Activated CD8-positive, alpha-beta T cell treated with anti-CD3 and anti-CD28 coated beads, Interleukin-2, amount 10 ng/mL, durations not matched to agents 7 days and 5 days (primary cell): Measurements from ENCODE around the gene REPS1. TPM values are rescaled to one million over a fixed set of nuclear protein-coding genes. Genes with fewer than 3 reads are reported as not detected.
"Not testable (repeated sequence)": the region's sequence is repeated elsewhere in the genome, so short reads cannot be mapped to it uniquely, and the experiment has no call there.

Source experiments
- ATAC-seq: fragments of 150-1000 bp; cut with Tn5 transposase; one replicate; pipeline ENCODE4 v1.10.0; 2021; ENCODE audit warnings: moderate library complexity
- CTCF ChIA-PET: fragments of 350-600 bp; sonication (Branson Sonifier 250); formaldehyde crosslinking; loops from one replicate; lab custom pipeline; 2021; ENCODE audit warnings: antibody characterized with exemption; lab: Charles Lee
- POLR2A ChIA-PET: fragments of 350-600 bp; sonication (Branson Sonifier 250); formaldehyde crosslinking; loops from one replicate; lab custom pipeline; 2021; ENCODE audit warnings: antibody characterized with exemption; lab: Charles Lee
- DNase-seq: peaks from one replicate; pipeline ENCODE4 v3.0.0-alpha.2; 2020
- H3K27ac Mint-ChIP-seq: one replicate; pipeline ENCODE4 v1.8.0; 2021; ENCODE audit warnings: mild to moderate bottlenecking, mixed read lengths
- H3K27me3 Mint-ChIP-seq: one replicate; pipeline ENCODE4 v1.8.0; 2021; ENCODE audit warnings: low read depth, mixed read lengths
- H3K36me3 Mint-ChIP-seq: one replicate; pipeline ENCODE4 v1.8.0; 2021; ENCODE audit warnings: low read depth, mixed read lengths
- H3K4me1 Mint-ChIP-seq: one replicate; pipeline ENCODE4 v1.8.0; 2021; ENCODE audit warnings: low read depth, mixed read lengths
- H3K4me3 Mint-ChIP-seq: one replicate; pipeline ENCODE4 v1.8.0; 2021; ENCODE audit warnings: mild to moderate bottlenecking, mixed read lengths
- H3K9me3 Mint-ChIP-seq: one replicate; pipeline ENCODE4 v1.8.0; 2022; ENCODE audit warnings: mixed read lengths; ENCODE audit not compliant: insufficient read depth
- total RNA-seq, 2 experiments: library from RNA; stranded (reverse); gene quantifications; one replicate each; pipeline ENCODE4 v1.2.3, GENCODE V29; 2021

REPS1 gene, protein sequence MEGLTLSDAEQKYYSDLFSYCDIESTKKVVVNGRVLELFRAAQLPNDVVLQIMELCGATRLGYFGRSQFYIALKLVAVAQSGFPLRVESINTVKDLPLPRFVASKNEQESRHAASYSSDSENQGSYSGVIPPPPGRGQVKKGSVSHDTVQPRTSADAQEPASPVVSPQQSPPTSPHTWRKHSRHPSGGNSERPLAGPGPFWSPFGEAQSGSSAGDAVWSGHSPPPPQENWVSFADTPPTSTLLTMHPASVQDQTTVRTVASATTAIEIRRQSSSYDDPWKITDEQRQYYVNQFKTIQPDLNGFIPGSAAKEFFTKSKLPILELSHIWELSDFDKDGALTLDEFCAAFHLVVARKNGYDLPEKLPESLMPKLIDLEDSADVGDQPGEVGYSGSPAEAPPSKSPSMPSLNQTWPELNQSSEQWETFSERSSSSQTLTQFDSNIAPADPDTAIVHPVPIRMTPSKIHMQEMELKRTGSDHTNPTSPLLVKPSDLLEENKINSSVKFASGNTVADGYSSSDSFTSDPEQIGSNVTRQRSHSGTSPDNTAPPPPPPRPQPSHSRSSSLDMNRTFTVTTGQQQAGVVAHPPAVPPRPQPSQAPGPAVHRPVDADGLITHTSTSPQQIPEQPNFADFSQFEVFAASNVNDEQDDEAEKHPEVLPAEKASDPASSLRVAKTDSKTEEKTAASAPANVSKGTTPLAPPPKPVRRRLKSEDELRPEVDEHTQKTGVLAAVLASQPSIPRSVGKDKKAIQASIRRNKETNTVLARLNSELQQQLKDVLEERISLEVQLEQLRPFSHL
- 10 to 100 TPM; 39.2 to 45.2 TPM for total RNA-seq

DNA sequence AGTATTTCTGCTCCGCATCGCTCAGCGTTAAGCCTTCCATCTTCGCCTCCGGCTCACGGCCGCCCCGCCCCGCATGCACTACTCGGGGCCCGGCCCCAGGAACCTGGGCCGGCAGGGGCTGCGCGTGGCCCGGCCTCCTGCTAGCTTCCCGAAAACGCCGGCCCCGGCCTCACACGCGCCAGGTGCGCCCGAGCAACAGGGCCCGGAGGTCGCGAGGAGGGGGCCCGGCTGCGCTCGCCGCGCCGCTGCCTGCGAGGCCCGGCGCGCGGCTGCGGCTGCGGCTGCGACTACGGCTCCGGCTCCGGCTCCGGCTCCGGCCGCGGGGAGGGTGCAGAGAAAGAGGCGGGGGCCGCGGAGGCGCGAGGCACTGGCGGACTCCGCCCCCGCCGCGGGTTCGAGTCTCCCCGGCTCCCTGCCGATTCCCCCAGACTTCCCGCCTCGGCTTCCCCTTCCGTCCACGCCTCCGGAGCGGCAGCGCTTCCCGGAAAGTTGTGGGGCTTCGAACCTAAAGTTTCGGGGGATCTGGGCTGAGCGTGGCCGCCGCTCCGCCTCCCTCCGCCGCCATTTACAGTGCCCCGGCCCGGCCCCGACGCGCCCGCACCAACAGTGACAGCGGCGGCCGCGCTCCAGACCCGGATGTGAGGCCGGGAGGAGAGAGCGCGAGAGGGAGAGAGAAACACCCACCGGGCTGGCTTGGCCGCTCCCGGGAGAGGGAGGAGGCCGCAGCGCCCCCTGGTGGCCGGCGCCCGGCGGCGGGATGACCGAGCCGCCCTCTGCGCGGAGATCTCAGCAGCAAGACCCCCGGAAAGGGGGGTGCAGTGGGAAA, at the start of gene REPS1:
Gene REPS1, minus strand, starts transcription at position 611 of the 826 bp plus-strand sequence. Its CDS starts 571 bp downstream, at position 40.
- peak within 1 kb of the TSS; percentile 94 for H3K27ac Mint-ChIP-seq
- H3K36me3 Mint-ChIP-seq = no peaks in the 10 kb centered on the region
- peak; percentile 97 for ATAC-seq
- CTCF ChIA-PET = interaction anchor here (0.5 to 3.4 kb wide), 25 partner anchors 9 to 344 kb away, joined by 3 to 19 read pairs (median 3); no protein-coding TSS in a partner anchor
- POLR2A ChIA-PET = interaction anchor here (0.6 to 4.5 kb wide), 8 partner anchors 37 to 400 kb away, joined by 3 to 20 read pairs (median 4); partner anchors contain the start of genes ABRACL and CITED2
- no peaks in the 10 kb centered on the region for H3K9me3 Mint-ChIP-seq
- peak; percentile 93 for DNase-seq
- peak within 1 kb of the TSS; percentile 87 for H3K4me3 Mint-ChIP-seq
- H3K4me1 Mint-ChIP-seq = peaks cover 11% of the 10 kb centered on the region
- peaks cover under 1% of the 10 kb centered on the region for H3K27me3 Mint-ChIP-seq

DNA sequence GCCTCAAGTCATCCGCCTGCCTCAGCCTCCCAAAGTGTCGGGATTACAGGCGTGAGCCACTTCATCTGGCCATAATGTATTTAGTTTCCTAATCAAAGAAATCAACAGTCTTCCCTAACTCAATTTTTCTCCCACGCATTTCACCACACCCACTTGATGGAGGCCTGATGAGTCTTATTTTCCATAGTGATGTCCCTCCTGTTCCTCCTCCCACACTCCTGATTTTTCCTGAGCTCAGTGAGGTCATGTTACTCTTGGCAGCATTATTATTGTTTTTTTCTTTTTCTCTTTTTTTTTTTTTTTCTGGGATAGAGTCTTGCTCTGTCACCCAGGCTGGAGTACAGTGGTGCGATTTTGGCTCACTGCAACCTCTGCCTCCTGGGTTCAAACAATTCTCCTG, 49.4 kb upstream of the REPS1 start:
- no peak overlapping the region for H3K4me3 Mint-ChIP-seq
- H3K36me3 Mint-ChIP-seq = peaks cover 73% of the 10 kb centered on the region
- CTCF ChIA-PET = no interaction called here
- ATAC-seq = no peak
- DNase-seq = no peak
- H3K9me3 Mint-ChIP-seq = no peaks in the 10 kb centered on the region
- H3K27ac Mint-ChIP-seq = no peak overlapping the region
- POLR2A ChIA-PET = interaction anchor here (0.8 kb wide), 1 partner anchor 8 kb away, joined by 4 read pairs; no protein-coding TSS in a partner anchor
- H3K27me3 Mint-ChIP-seq = no peaks in the 10 kb centered on the region
- peaks cover 15% of the 10 kb centered on the region for H3K4me1 Mint-ChIP-seq

DNA sequence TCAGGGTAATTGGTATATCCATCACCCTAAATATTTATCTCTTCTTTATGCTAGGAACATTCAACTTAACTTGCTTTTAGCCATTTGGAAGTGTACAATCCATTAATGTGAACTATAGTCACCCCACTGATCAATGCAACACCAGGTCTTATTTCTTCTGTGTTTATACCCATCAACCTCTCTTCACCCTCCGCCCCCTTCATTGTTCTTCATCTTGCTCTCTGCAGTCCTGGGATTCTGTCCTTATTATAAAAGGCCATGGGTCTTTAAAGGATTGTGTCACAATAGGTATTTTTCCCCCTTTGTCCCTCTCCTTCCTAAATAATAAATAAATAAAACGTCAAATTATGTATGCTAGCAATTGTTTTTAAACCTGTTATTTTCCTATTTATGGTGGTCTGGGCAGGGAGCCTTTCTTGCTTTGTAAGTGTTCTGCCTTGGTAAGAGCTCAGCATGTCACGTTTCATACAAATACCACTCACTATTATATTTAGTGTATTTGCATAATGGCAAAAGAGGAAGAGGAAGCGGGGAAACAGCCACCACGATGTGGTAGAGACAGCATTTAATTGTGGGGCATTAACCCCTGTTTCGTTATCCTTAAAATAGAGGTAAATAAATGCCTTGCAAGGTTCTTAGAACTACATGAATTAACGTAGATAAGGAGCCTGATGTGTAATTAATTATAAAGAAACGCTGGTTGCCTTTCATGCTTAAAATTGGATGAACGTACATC, 42.3 kb upstream of the REPS1 start:
- POLR2A ChIA-PET = interaction anchor here (1.3 to 1.6 kb wide), 5 partner anchors 10 to 107 kb away, joined by 3 to 5 read pairs (median 4); no protein-coding TSS in a partner anchor
- ATAC-seq = no peak

DNA sequence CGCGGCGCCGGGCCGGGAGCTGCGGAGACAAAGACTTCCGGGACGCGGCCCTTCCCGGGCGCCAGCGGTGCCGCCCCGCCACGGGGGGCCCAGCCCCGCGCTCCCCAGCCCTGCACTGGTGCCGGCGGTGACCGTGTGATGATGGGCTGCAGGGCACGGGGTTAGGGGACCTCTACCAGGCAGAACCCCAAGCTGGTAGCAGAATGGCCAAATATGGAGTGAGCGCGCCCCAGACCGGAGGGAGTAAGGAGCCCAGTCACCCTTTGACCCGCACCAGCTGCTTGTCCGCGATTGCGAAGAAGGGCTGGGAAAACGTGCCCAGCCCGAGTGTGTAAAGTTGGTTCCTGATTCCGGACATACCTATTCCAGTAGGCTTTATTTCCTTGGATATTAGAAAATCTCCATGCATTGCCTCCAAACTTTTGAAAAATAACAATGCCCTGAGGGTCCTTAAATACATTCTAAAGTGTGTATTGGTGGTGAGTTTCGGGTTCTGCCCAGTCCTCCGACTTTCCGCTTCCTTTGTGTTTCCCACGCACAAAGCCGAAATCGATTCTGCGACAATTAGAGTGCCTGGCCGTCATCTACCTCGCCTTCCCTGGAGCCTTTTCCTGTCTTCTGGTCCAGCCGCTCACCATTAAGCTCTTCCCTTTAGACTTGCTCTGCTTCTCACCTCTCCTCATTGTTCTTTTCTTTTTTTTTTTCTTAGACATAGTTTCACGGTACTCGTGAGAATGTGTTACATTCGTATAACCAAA, 41.6 kb upstream of the REPS1 start:
- Mint-ChIP-seq H3K36me3 (peaks cover 19% of the 10 kb centered on the region), H3K4me1 (peaks cover 27% of the 10 kb centered on the region), H3K4me3 (no peak overlapping the region), H3K9me3 (no peaks in the 10 kb centered on the region), H3K27me3 (no peaks in the 10 kb centered on the region), H3K27ac (no peak overlapping the region)
- peak; percentile 43 for DNase-seq
- ATAC-seq = peak; percentile 34
- POLR2A ChIA-PET = interaction anchor here (0.8 to 3.0 kb wide), 7 partner anchors 8 to 345 kb away, joined by 3 to 20 read pairs (median 4); partner anchors contain the start of genes CITED2 and REPS1
- CTCF ChIA-PET = interaction anchor here (1.2 to 1.4 kb wide), 3 partner anchors 13 to 335 kb away, joined by 3 to 4 read pairs (median 3); no protein-coding TSS in a partner anchor

More for the DNA sequence above, 42.3 kb upstream of the REPS1 start:
- CTCF ChIA-PET = interaction anchor here (0.6 to 1.4 kb wide), 9 partner anchors 13 to 339 kb away, joined by 3 to 8 read pairs (median 3); no protein-coding TSS in a partner anchor
- Mint-ChIP-seq H3K9me3 (no peaks in the 10 kb centered on the region), H3K4me1 (peaks cover 27% of the 10 kb centered on the region), H3K36me3 (peaks cover 27% of the 10 kb centered on the region), H3K4me3 (no peak overlapping the region), H3K27me3 (no peaks in the 10 kb centered on the region), H3K27ac (no peak overlapping the region)
- DNase-seq = peak; percentile 70

DNA sequence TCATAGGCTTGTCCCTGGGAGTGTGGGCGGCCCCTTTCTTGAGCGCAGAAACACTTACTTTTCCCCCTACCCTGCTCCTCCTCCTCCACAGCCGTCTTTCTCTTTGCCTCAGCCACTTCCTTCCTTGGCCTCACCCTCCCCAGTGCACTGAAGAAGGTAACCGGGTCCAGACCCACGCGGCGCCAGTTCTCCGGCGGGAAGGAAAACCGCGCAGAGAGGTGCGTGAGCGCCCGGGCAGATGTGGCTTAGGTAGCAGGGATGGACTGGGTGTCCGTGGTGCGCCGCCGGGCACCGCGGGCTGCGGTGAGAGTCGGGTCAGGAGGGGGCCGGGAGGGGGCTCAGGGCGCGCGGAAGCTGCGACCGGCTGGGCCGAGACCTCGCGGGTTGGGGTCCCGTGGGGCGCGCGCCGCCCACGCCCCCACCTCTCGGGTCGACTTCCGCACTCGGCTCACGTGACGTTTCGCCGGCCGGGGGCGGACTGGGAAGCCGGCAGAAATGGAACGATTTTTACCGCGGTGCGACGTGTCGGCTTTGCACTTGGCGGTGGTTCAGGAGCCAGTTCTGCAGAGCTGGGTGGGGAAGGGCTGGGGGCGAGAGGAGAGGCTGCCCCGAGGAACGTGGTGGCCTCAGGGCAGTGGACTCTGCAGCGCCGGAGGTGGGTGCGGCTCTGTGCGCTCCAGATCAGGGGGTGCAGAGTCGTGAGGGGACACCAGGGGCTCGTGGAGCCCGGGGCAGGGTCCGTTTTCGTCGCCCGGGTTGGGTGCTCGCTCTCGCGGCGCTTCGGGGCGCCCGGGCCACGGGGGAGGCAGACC, 40.8 kb upstream of the REPS1 start, which contains the start of gene ABRACL:
Gene ABRACL, plus strand, starts transcription at position 88 of the 812 bp plus-strand sequence. CDS start 5,416 bp downstream, outside the sequence.
- Mint-ChIP-seq H3K27me3 (no peaks in the 10 kb centered on the region), H3K9me3 (no peaks in the 10 kb centered on the region), H3K4me3 (no peak within 1 kb of the TSS), H3K4me1 (peaks cover 27% of the 10 kb centered on the region), H3K27ac (peak within 1 kb of the TSS; percentile 89), H3K36me3 (peaks cover 13% of the 10 kb centered on the region)
- ChIA-PET POLR2A (interaction anchor here (0.8 to 3.0 kb wide), 7 partner anchors 9 to 346 kb away, joined by 3 to 20 read pairs (median 4); partner anchors contain the start of genes CITED2 and REPS1), CTCF (interaction anchor here (1.2 to 1.4 kb wide), 2 partner anchors 96 to 336 kb away, joined by 3 to 4 read pairs; no protein-coding TSS in a partner anchor)
- DNase-seq (peak; percentile 89), ATAC-seq (peak; percentile 84)

DNA sequence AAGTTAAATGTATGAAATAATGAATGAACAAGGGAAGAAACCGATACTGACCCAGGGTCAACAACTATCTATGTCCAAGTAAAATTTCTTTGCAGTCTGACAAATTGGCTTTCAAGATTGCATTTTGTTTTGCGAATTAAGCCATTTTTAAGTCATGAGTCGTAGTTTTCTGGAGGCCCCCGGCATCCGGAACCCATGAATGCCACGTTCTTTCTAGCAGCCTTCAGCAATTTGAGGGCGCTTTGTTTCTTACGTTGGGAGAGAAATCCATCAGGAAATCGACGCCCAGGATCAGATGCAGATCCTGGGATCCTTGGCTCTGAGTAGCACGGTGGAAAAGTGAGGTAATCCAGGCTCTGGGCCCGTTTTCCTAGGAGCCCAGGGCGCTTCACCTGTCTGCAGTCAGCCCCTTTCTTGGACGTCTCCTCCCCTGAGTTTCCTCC, 40.2 kb upstream of the REPS1 start:
- Mint-ChIP-seq H3K4me3 (no peak overlapping the region), H3K27me3 (no peaks in the 10 kb centered on the region), H3K36me3 (peaks cover 7% of the 10 kb centered on the region), H3K4me1 (peaks cover 21% of the 10 kb centered on the region), H3K27ac (peak overlapping the region; percentile 89), H3K9me3 (no peaks in the 10 kb centered on the region)
- ATAC-seq (peak; percentile 2), DNase-seq (no peak)
- CTCF ChIA-PET = interaction anchor here (1.1 to 1.4 kb wide), 4 partner anchors 19 to 212 kb away, joined by 3 to 8 read pairs (median 6); no protein-coding TSS in a partner anchor
- POLR2A ChIA-PET = interaction anchor here (1.2 to 3.0 kb wide), 5 partner anchors 41 to 347 kb away, joined by 3 to 20 read pairs (median 6); partner anchors contain the start of genes CITED2 and REPS1

DNA sequence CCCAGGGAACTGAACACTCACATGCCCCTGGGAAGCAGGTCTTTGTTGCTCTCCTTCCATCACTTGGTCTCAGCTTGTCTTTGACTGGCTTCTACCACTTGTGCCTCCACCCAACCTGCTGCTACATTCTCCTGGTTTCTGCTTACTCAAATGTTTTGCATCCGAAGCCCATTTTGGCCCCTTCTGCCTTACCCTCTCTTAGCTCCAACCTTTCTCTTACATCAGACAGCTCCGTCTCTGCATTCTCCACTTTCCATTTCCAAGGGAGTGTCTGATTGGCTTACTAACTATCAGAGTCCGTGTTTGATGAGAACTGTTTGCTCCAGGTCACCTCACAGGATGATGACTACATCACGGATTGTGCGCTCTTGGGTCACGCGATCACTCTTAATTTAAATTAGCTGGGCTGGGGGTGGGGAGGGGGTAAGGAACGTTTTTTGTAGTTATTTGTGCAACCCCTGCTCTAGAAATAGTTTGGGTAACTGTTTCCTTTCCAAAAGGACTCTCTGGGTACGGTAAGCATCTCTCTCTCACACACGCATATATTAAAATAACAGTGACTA, 39.6 kb upstream of the REPS1 start:
- Mint-ChIP-seq H3K27ac (peak overlapping the region; percentile 89), H3K4me3 (no peak overlapping the region), H3K36me3 (peaks cover 3% of the 10 kb centered on the region), H3K4me1 (peaks cover 16% of the 10 kb centered on the region), H3K27me3 (no peaks in the 10 kb centered on the region), H3K9me3 (no peaks in the 10 kb centered on the region)
- ChIA-PET POLR2A (interaction anchor here (0.8 to 3.0 kb wide), 5 partner anchors 16 to 347 kb away, joined by 3 to 20 read pairs (median 5); partner anchors contain the start of genes CITED2 and REPS1), CTCF (interaction anchor here (0.7 to 1.5 kb wide), 7 partner anchors 19 to 212 kb away, joined by 3 to 8 read pairs (median 5); no protein-coding TSS in a partner anchor)
- DNase-seq (peak; percentile 64), ATAC-seq (peak; percentile 41)

DNA sequence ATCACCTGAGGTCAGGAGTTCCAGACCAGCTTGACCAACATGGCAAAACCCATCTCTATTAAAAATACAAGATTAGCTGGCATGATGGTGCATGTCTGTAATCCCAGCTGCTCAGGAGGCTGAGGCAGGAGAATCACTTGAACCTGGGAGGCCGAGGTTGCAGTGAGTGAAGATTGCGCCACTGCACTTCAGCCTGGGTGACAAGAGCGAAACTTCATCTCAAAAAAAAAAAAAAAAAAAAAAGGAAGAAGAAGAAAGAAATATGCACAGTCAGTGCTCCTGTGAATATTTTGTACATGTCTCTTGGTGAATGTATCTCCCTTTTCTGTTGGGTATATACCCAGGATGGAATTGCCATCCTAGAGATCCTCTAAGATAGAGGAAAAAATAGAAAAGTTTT, 37.4 kb upstream of the REPS1 start:
- CTCF ChIA-PET, H3K27ac Mint-ChIP-seq, H3K4me3 Mint-ChIP-seq, POLR2A ChIA-PET, H3K36me3 Mint-ChIP-seq, ATAC-seq, H3K27me3 Mint-ChIP-seq, H3K9me3 Mint-ChIP-seq, DNase-seq: not testable (repeated sequence)
- peaks cover 12% of the 10 kb centered on the region for H3K4me1 Mint-ChIP-seq
